OCI-LY1 (cell line): ENCODE results near the gene PRDM1.

Source experiments
- H2AFZ ChIP-seq: fragments of 200-600 bp; sonication (generic), shearing (Covaris generic); 2 replicates; pipeline ENCODE4 v1.6.0; 2014; ENCODE audit warnings: antibody characterized with exemption, mild to moderate bottlenecking, low read length
- H3F3A ChIP-seq: fragments of 200-600 bp; sonication (generic), shearing (Covaris generic); 2 replicates; pipeline ENCODE4 v1.6.0; 2014; ENCODE audit warnings: mild to moderate bottlenecking, antibody characterized with exemption, low read length, moderate library complexity; ENCODE audit not compliant: insufficient read depth
- H3K27ac ChIP-seq: fragments of 200-600 bp; sonication (generic); 2 replicates; pipeline ENCODE4 v1.5.1; 2014; ENCODE audit warnings: low read length, mixed run types, mild to moderate bottlenecking, low read depth; ENCODE audit not compliant: poor library complexity, severe bottlenecking
- H3K27me3 ChIP-seq: fragments of 200-600 bp; sonication (generic); 2 replicates; pipeline ENCODE4 v1.6.0; 2014; ENCODE audit warnings: antibody characterized with exemption, mild to moderate bottlenecking, low read length, moderate library complexity; ENCODE audit not compliant: insufficient read depth
- H3K36me3 ChIP-seq: fragments of 200-600 bp; sonication (generic); 2 replicates; pipeline ENCODE4 v1.6.1; 2014; ENCODE audit warnings: mild to moderate bottlenecking, antibody characterized with exemption, low read length, moderate library complexity, mixed read lengths; ENCODE audit not compliant: insufficient read depth
- H3K4me1 ChIP-seq: fragments of 200-600 bp; sonication (generic); 2 replicates; pipeline ENCODE4 v1.5.1; 2014; ENCODE audit warnings: mild to moderate bottlenecking, low read length, moderate library complexity; ENCODE audit not compliant: insufficient read depth, severe bottlenecking
- H3K4me2 ChIP-seq: fragments of 200-600 bp; sonication (generic), shearing (Covaris generic); 2 replicates; pipeline ENCODE4 v1.6.1; 2014; ENCODE audit warnings: low read length
- H3K4me3 ChIP-seq: fragments of 200-600 bp; sonication (generic); 2 replicates; pipeline ENCODE4 v1.5.1; 2014; ENCODE audit warnings: low read length, low read depth, mild to moderate bottlenecking, mixed read lengths; ENCODE audit not compliant: poor library complexity, severe bottlenecking
- H3K79me2 ChIP-seq: fragments of 200-600 bp; shearing (Covaris generic); 2 replicates; pipeline ENCODE4 v1.6.1; 2016; ENCODE audit warnings: mixed run types, low read length, mixed read lengths; ENCODE audit not compliant: insufficient read depth
- H3K9ac ChIP-seq: fragments of 200-600 bp; sonication (generic), shearing (Covaris generic); 2 replicates; pipeline ENCODE4 v1.6.1; 2014; ENCODE audit warnings: mild to moderate bottlenecking, low read length, mixed read lengths
- H3K9me2 ChIP-seq: fragments of 200-600 bp; sonication (generic), shearing (Covaris generic); 2 replicates; pipeline ENCODE4 v1.6.1; 2014; ENCODE audit warnings: low read depth, mild to moderate bottlenecking, low read length, mixed read lengths
- H3K9me3 ChIP-seq: fragments of 200-600 bp; shearing (Covaris generic); 2 replicates; pipeline ENCODE4 v1.6.1; 2014; ENCODE audit warnings: low read length, mixed read lengths
- H4K20me1 ChIP-seq: fragments of 200-600 bp; sonication (generic), shearing (Covaris generic); 2 replicates; pipeline ENCODE4 v1.6.0; 2016; ENCODE audit warnings: mild to moderate bottlenecking, low read length; ENCODE audit not compliant: insufficient read depth
- CTCF ChIP-seq: fragments of 200-600 bp; sonication (generic), shearing (Covaris generic); IDR thresholded peaks from 2 replicates; pipeline ENCODE4 v1.5.1; 2017; ENCODE audit warnings: mild to moderate bottlenecking, antibody characterized with exemption, low read length, moderate library complexity, mixed read lengths
- EZH2 ChIP-seq: fragments of 200-600 bp; sonication (generic), shearing (Covaris generic); IDR thresholded peaks from 2 replicates; pipeline ENCODE4 v1.8.0; 2017; ENCODE audit warnings: borderline replicate concordance, mixed run types, mild to moderate bottlenecking, antibody characterized with exemption, low read length, moderate library complexity, mixed read lengths

PRDM1 gene

GRCh38 chr6:106124437-106125430, 38.6 kb downstream of the PRDM1 start:
- no peak overlapping the region for H3K4me2 ChIP-seq
- H3K9ac ChIP-seq: no peak overlapping the region
- H3K27ac ChIP-seq: no peak overlapping the region
- no peaks in the 10 kb centered on the region for H3K9me3 ChIP-seq
- H3K9me2 ChIP-seq: no peaks in the 10 kb centered on the region
- no peak overlapping the region for H2AFZ ChIP-seq
- no peaks in the 10 kb centered on the region for H4K20me1 ChIP-seq
- peaks cover 5% of the 10 kb centered on the region for H3K4me1 ChIP-seq
- H3K4me3 ChIP-seq: no peak overlapping the region
- no peaks in the 10 kb centered on the region for H3F3A ChIP-seq
- H3K27me3 ChIP-seq: no peaks in the 10 kb centered on the region
- no peaks in the 10 kb centered on the region for H3K79me2 ChIP-seq
- TF ChIP-seq EZH2: no peak
- TF ChIP-seq CTCF: no peak
- no peaks in the 10 kb centered on the region for H3K36me3 ChIP-seq

- no peak overlapping the region for H2AFZ ChIP-seq
- no peaks in the 10 kb centered on the region for H4K20me1 ChIP-seq
- no peaks in the 10 kb centered on the region for H3K36me3 ChIP-seq
- no peak overlapping the region for H3K9ac ChIP-seq
- H3K27me3 ChIP-seq: no peaks in the 10 kb centered on the region
- no peak overlapping the region for H3K27ac ChIP-seq
- H3K9me2 ChIP-seq: no peaks in the 10 kb centered on the region
- no peaks in the 10 kb centered on the region for H3K79me2 ChIP-seq
- H3K9me3 ChIP-seq: no peaks in the 10 kb centered on the region
- no peak overlapping the region for H3K4me2 ChIP-seq
- TF ChIP-seq CTCF (no peak), EZH2 (no peak)
- peaks cover 5% of the 10 kb centered on the region for H3K4me1 ChIP-seq
- no peaks in the 10 kb centered on the region for H3F3A ChIP-seq
- H3K4me3 ChIP-seq: no peak overlapping the region
These were observed 39.8 kb downstream of the PRDM1 start for GRCh38 chr6:106125925-106126435.

GRCh38 chr6:106126482-106126881, 40.3 kb downstream of the PRDM1 start:
- no peak overlapping the region for H3K27ac ChIP-seq
- H2AFZ ChIP-seq: no peak overlapping the region

More at GRCh38 chr6:106126482-106126881, 40.3 kb downstream of the PRDM1 start:
- Histone ChIP-seq H3K9me3 (no peaks in the 10 kb centered on the region), H3K4me2 (no peak overlapping the region), H3F3A (no peaks in the 10 kb centered on the region), H3K4me1 (peaks cover 5% of the 10 kb centered on the region), H3K4me3 (no peak overlapping the region), H3K9ac (no peak overlapping the region), H3K27me3 (no peaks in the 10 kb centered on the region), H3K9me2 (no peaks in the 10 kb centered on the region), H3K36me3 (no peaks in the 10 kb centered on the region), H4K20me1 (no peaks in the 10 kb centered on the region), H3K79me2 (no peaks in the 10 kb centered on the region)
- TF ChIP-seq EZH2 (no peak), CTCF (no peak)
